Stimulated activated CD8-positive, alpha-beta memory T cell treated with anti-CD3 and anti-CD28 coated beads, Interleukin-7, amount 100 ng/mL, for 24 hours (primary cell): ENCODE data around the gene BHLHA15.
A peak's percentile ranks its signal among the peaks of the same experiment; 100 is the strongest.

Source experiments
- DNase-seq: peaks from one replicate; pipeline ENCODE4 v3.0.0-alpha.2; 2020; ENCODE audit warnings: low read depth

Gene BHLHA15

DNA sequence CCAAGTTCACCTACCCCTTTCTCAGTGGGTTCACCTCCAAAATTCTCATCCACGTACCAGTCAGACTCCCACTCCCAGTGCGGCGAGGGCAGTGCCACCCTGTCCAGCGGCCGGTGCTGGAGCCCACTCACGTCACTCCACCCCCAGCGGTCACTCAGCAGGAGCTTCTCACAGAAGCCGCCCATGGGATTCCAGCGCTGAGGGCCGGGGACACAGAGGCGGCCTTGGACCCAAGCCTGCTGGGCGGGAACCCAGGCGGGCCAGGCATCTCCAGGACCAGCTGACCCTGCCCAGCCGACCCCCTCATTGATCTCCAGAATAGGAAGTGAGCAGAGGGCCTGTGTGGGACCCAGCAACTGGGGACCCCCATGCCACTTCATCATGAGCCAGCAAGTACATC, 33.6 kb downstream of the BHLHA15 start:
- DNase-seq = no peak

DNA sequence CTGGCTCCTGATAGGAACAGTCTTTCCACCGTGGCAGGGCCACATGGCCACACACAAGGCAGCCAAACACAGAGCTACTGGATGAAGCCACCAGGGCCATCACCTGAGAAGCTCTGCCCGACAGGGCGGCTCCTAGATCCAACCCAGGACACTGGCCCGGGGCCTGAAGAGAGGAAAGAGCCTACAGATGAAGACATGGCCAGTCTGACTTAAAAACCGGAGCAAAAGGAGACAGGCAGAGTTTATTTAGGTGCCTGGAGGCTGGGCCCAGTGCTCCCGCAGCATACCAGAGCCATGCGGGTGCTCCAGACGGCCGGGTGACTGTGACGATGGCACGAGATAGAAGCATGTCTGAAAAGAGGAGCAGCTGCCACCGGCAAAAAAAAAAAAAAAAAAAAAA, 36.9 kb downstream of the BHLHA15 start:
- DNase-seq = no peak

DNA sequence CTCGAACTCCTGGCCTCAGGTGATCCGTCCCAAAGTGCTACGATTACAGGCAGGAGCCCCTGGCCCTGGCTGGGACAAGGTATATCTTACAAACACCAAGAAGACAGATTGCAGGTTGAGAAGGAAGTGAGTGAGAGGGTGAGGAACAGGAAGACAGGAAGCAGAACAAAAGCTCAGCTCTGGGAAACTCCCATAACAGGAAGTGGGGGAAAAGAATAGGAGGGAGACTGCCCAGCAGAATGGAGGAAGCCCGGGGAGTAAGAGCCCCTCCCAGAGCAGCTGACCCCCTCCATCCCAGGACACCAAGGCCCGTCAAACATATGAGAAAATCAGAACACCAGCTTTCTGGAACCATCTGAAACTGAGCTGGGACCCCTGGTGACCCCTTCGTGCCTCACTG, 37.9 kb downstream of the BHLHA15 start:
- no peak for DNase-seq

DNA sequence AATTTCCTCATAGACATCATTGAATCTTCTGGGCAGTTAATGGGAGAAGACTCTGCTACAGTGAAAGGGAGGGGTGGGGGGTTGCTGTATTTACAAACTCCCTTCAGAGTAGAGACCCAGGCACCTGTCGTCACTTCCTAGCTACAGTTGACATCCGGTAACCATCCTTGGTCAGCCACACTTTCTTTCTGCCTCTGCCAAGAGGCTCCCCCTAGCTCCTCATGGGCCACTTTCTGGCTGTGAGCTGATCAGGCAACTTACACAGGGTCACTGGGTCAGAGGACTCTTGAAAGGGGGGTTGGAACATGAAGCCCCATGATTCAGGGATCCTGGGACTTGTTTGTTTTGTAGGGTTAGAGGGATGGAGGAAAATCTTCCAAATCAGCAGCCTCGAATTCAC, 39.5 kb downstream of the BHLHA15 start:
- no peak for DNase-seq

DNA sequence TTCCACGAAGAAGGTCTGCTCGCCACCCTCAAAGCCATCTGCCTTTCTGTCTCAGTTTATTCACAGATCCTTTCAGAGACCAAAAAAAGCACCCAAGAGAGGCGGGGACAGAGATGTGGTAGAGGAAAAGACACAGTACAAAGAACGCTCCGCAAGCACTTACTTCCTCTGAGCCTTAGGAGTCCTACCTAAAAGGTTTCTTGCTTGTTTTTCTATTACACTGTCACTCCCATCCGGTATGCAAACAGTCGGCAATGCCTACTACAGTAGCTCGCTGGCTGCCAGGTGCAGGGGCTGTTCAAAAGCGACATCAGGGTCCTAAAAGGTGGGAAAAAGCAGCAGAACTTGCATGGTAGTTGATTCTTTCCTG, 40.0 kb downstream of the BHLHA15 start:
- no peak for DNase-seq

DNA sequence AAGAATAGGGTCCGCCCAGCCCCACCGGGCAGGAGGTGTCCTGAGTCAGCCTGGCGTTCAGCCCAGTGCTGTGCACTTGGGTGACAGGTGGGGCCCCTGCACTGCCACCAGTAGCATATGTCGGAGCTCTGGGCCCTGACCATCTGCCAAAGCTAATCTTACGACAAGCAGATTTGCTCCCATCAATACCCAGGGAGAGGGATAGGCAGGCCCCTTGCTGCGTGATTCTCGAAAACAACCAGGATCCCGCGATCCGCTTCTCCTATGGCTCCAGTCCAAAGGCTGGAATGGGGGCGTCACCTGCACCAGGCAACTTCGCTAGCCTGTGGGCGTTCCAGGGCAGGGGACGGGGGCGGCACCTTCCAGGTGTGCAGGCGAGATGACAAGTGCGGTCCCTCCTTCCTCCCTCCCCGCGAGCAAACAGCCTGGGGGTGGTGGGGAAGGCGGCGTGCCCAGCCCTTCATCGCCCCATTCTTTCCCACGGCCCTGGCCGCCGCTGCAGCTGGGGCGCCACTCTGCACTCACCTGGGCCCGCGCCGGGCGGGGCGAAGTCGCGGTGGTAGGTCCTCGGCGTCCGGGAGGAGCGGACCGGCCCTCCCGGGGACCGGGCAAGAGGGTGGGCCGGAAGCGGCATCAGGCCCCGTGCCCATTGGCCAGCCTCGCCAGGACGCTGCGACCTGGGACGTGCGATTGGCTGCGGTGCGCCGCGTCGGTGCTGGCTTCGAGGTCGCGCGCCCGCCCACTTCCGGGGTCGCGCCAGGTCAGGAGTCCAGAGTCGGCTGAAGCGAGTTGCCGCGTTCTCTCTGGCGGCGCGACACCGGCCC, 40.6 kb downstream of the BHLHA15 start, which contains the start of gene TECPR1:
Gene TECPR1 (minus strand): TSS at position 632 of the 824 bp plus-strand sequence. CDS start 6,086 bp downstream, outside the sequence.
- peak; percentile 75 for DNase-seq

DNA sequence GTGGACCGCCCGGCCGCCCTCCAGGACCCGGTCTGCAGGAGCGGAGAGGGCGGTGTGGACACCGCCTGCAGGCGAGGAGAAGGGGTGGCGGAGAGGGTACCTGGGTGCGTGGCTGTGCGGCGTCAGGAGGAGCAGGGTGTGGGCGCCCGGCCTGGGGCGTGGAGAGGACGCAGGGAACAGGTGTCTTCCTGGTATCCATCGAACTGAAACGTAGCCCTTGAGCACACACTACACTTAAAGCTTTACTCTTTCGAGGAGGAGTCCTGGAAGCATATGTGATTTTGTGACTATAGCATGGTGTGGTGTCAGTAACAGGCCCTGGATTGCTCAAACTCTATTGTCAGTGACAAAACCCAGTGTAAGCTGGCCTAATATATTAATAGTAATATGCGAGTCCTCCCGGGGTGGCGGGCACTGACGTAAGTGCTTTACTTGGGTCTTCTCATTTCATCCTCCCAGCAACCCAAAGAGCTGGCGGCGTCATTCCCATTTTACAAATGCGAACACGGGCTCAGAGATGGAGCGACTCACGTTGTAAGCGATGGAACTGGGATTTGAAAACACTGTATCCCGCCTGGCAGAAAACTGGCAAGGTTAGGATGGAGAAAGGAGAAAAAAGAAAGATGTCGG, 41.3 kb downstream of the BHLHA15 start:
- no peak for DNase-seq

DNA sequence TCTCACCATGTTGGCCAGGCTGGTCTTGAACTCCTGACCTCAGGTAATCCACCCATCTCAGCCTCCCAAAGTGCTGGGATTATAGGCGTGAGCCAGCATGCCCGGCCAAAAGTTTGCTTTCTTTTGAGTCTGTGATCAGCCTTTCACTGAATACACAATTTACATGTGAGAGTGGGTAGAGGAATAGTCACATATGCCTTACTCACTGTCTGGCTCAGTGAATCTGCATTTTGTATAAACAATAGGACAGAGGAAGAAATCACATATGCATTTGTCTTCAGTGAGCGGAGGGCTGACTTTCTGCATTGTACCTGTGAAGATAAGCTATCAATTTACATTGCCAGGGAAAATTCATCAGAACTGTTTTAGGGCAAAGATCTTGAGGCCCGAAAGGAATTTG, 43.3 kb downstream of the BHLHA15 start:
- no peak for DNase-seq

DNA sequence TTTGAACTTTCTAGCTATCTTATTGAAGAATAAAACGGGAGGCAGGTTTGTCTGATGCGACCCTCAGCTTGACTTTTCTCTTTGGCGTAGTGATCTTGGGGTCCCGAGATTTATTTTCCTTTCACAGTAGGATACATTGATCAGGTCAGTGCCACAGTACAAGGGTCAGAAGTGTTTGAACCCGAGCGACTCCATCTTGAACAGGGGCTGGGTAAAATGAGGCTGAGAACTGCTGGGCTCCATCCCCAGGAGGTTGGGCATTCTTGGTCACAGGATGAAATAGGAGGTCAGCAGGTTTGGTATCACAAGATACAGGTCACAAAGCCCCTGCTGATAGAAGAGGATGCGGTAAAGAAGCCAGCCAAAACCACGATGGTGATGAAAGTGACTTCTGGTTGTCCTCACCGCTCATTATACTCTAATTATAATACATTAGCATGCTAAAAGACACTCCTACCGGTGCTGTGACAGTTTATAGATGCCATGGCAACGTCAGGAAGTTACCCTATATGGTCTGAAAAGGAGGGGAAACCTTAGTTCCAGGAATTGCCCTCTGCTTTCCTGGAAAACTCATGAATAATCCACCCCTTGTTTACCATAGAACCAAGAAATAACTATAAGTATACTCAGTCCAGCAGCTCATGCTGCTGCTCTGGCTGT, 43.8 kb downstream of the BHLHA15 start:
- no peak for DNase-seq

DNA sequence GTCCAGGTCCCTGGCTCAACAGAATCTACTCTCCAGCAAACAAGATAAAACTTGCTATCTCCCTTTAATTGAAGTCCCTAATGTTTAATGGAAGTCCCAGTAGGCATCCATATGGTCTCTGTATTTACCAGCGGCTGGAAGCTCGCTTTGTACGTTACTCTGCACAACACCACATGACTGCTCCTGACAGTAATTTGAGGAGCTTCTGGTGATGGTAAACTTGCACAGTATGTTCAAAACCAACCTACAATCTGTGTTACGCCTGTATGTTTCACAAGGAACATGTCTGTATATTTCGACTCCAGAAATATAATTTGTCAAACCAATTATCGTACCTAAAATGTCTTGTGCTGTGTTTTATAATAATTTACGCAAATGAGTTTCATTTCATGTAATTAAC, 45.2 kb downstream of the BHLHA15 start:
- no peak for DNase-seq

DNA sequence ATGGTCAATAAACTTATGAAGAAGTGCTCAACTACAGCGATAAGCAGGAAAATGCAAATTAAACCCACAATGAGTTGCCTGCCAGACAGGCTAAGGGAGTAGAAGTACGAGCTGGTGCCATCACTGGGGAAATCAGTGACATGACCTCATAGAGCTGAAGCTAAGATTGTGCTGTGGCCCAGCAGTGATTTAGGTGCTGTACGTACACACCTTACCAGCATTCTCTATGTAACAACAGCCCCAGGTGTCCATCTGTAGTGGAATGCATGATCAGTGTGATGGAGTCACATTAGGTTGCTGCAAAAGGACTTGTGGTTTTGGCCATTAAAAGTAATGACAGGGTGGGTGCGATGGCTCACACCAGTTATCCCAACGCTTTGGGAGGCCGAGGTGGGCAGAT, 46.5 kb downstream of the BHLHA15 start:
- no peak for DNase-seq
